HUES6 (cell line): ENCODE measurements around the gene DYNAP.

Experiments used
- H3K27ac ChIP-seq: 2 replicates; pipeline ENCODE4 v1.7.0; 2013; ENCODE audit warnings: low read depth, mild to moderate bottlenecking, low read length, inconsistent platforms
- H3K27me3 ChIP-seq: 2 replicates; pipeline ENCODE4 v1.6.1; 2013; ENCODE audit warnings: low read length; ENCODE audit not compliant: control insufficient read depth, insufficient read depth
- H3K36me3 ChIP-seq: 2 replicates; pipeline ENCODE4 v1.6.1; 2013; ENCODE audit warnings: low read length; ENCODE audit not compliant: control insufficient read depth, insufficient read depth
- H3K4me1 ChIP-seq: 2 replicates; pipeline ENCODE4 v1.6.1; 2013; ENCODE audit warnings: low read length; ENCODE audit not compliant: control insufficient read depth, insufficient read depth
- H3K4me3 ChIP-seq: 2 replicates; pipeline ENCODE4 v1.5.1; 2013; ENCODE audit warnings: low read depth, low read length
- H3K9ac ChIP-seq: one replicate; pipeline ENCODE4 v1.6.1; 2013; ENCODE audit warnings: mild to moderate bottlenecking, low read length
- H3K9me3 ChIP-seq: 2 replicates; pipeline ENCODE4 v1.6.1; 2013; ENCODE audit warnings: low read depth, low read length; ENCODE audit not compliant: control insufficient read depth, insufficient read depth

DYNAP gene

GRCh38 chr18:54590945-54591344, at the start of gene DYNAP:
Gene DYNAP (plus strand): TSS chr18:54591245. CDS start chr18:54591283, 38 bp downstream.
- Histone ChIP-seq H3K9me3 (no peaks in the 10 kb centered on the region), H3K4me3 (no peak within 1 kb of the TSS), H3K4me1 (no peaks in the 10 kb centered on the region), H3K36me3 (no peaks in the 10 kb centered on the region), H3K27ac (no peak within 1 kb of the TSS), H3K9ac (no peak within 1 kb of the TSS), H3K27me3 (no peaks in the 10 kb centered on the region)

- no peak overlapping the region for H3K9ac ChIP-seq
- no peaks in the 10 kb centered on the region for H3K36me3 ChIP-seq
- no peaks in the 10 kb centered on the region for H3K4me1 ChIP-seq
- no peak overlapping the region for H3K4me3 ChIP-seq
- H3K27ac ChIP-seq: no peak overlapping the region
- H3K27me3 ChIP-seq: no peaks in the 10 kb centered on the region
- peaks cover 67% of the 10 kb centered on the region for H3K9me3 ChIP-seq
These were observed 39.5 kb upstream of the DYNAP start for GRCh38 chr18:54551590-54551989.

GRCh38 chr18:54555286-54555685, 35.8 kb upstream of the DYNAP start:
- no peak overlapping the region for H3K27ac ChIP-seq
- no peak overlapping the region for H3K9ac ChIP-seq
- no peak overlapping the region for H3K4me3 ChIP-seq
- peaks cover 37% of the 10 kb centered on the region for H3K9me3 ChIP-seq
- peaks cover 6% of the 10 kb centered on the region; the same call in 1 of the 2 replicates for H3K4me1 ChIP-seq
- no peaks in the 10 kb centered on the region for H3K27me3 ChIP-seq
- H3K36me3 ChIP-seq: no peaks in the 10 kb centered on the region

GRCh38 chr18:54555996-54556395, 35.0 kb upstream of the DYNAP start:
- Histone ChIP-seq H3K4me3 (no peak overlapping the region), H3K4me1 (peaks cover 6% of the 10 kb centered on the region; the same call in 1 of the 2 replicates), H3K9ac (no peak overlapping the region), H3K36me3 (no peaks in the 10 kb centered on the region), H3K9me3 (peaks cover 30% of the 10 kb centered on the region), H3K27me3 (no peaks in the 10 kb centered on the region), H3K27ac (no peak overlapping the region)

- Histone ChIP-seq H3K9me3 (peaks cover 19% of the 10 kb centered on the region), H3K4me1 (peaks cover 6% of the 10 kb centered on the region; the same call in 1 of the 2 replicates)
These were observed 33.1 kb upstream of the DYNAP start for GRCh38 chr18:54557958-54558357.

GRCh38 chr18:54558609-54559585, 32.1 kb upstream of the DYNAP start:
- Histone ChIP-seq H3K9ac (no peak overlapping the region), H3K9me3 (peaks cover 10% of the 10 kb centered on the region; the same call in 1 of the 2 replicates), H3K4me1 (peaks cover 6% of the 10 kb centered on the region; the same call in 1 of the 2 replicates), H3K27me3 (no peaks in the 10 kb centered on the region), H3K27ac (no peak overlapping the region), H3K4me3 (no peak overlapping the region), H3K36me3 (no peaks in the 10 kb centered on the region)

More at GRCh38 chr18:54557958-54558357, 33.1 kb upstream of the DYNAP start:
- Histone ChIP-seq H3K36me3 (no peaks in the 10 kb centered on the region), H3K27me3 (no peaks in the 10 kb centered on the region), H3K4me3 (no peak overlapping the region), H3K9ac (no peak overlapping the region), H3K27ac (no peak overlapping the region)

GRCh38 chr18:54561706-54562267, 29.3 kb upstream of the DYNAP start:
- H3K9me3 ChIP-seq: no peaks in the 10 kb centered on the region
- no peaks in the 10 kb centered on the region for H3K36me3 ChIP-seq
- peaks cover 6% of the 10 kb centered on the region; the same call in 1 of the 2 replicates for H3K4me1 ChIP-seq
- no peak overlapping the region for H3K27ac ChIP-seq
- no peak overlapping the region for H3K4me3 ChIP-seq
- no peaks in the 10 kb centered on the region for H3K27me3 ChIP-seq
- no peak overlapping the region for H3K9ac ChIP-seq

- H3K27ac ChIP-seq: no peak overlapping the region
- no peaks in the 10 kb centered on the region for H3K36me3 ChIP-seq
These were observed 10.8 kb upstream of the DYNAP start for GRCh38 chr18:54580202-54580729.

GRCh38 chr18:54584065-54584464, 7.0 kb upstream of the DYNAP start:
- H3K36me3 ChIP-seq: no peaks in the 10 kb centered on the region
- no peaks in the 10 kb centered on the region for H3K9me3 ChIP-seq
- no peaks in the 10 kb centered on the region for H3K27me3 ChIP-seq
- H3K9ac ChIP-seq: no peak overlapping the region
- H3K4me1 ChIP-seq: peaks cover 6% of the 10 kb centered on the region; the same call in 1 of the 2 replicates
- H3K27ac ChIP-seq: no peak overlapping the region
- H3K4me3 ChIP-seq: no peak overlapping the region

More at GRCh38 chr18:54580202-54580729, 10.8 kb upstream of the DYNAP start:
- Histone ChIP-seq H3K4me1 (peaks cover 6% of the 10 kb centered on the region; the same call in 1 of the 2 replicates), H3K9me3 (no peaks in the 10 kb centered on the region), H3K9ac (no peak overlapping the region), H3K4me3 (no peak overlapping the region), H3K27me3 (no peaks in the 10 kb centered on the region)

GRCh38 chr18:54585743-54586142, 5.3 kb upstream of the DYNAP start:
- H3K4me1 ChIP-seq: peaks cover 6% of the 10 kb centered on the region; the same call in 1 of the 2 replicates
- no peaks in the 10 kb centered on the region for H3K27me3 ChIP-seq
- H3K36me3 ChIP-seq: no peaks in the 10 kb centered on the region
- no peak overlapping the region for H3K9ac ChIP-seq
- no peaks in the 10 kb centered on the region for H3K9me3 ChIP-seq
- no peak overlapping the region for H3K4me3 ChIP-seq
- H3K27ac ChIP-seq: no peak overlapping the region

- peaks cover 32% of the 10 kb centered on the region for H3K4me1 ChIP-seq
- H3K36me3 ChIP-seq: no peaks in the 10 kb centered on the region
- H3K4me3 ChIP-seq: no peak overlapping the region
- no peak overlapping the region for H3K9ac ChIP-seq
- no peaks in the 10 kb centered on the region for H3K27me3 ChIP-seq
- H3K27ac ChIP-seq: no peak overlapping the region
- H3K9me3 ChIP-seq: peaks cover 3% of the 10 kb centered on the region; the same call in 1 of the 2 replicates
These were observed 13.2 kb downstream of the DYNAP start for GRCh38 chr18:54604211-54604610.
